GM18858 (cell line): ENCODE measurements around the gene RAB40B.

Experiments
- ATAC-seq: cut with Tn5 transposase; IDR thresholded peaks from one replicate; pipeline ENCODE4 v1.9.1; 2021; ENCODE audit not compliant: unreplicated experiment

The RAB40B gene

DNA sequence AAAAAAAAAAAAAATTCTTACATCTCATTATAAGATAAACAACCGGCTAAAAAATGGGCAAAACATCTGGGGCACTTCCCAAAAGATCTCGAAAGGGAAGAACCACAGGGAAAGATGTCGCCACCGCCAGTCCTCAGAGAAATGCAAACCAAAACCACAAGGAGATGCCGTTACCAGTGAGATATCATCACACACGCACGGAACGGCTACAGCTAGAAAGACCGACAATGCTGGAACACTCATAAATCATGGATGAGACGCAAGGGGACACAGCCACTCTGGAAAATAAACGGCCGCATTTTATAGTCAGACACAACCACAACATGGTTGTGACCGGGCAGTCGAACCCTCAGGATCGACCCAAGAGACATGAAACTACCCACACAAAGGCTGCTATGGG lies 74.8 kb downstream of the RAB40B start:
- no peak for ATAC-seq

DNA sequence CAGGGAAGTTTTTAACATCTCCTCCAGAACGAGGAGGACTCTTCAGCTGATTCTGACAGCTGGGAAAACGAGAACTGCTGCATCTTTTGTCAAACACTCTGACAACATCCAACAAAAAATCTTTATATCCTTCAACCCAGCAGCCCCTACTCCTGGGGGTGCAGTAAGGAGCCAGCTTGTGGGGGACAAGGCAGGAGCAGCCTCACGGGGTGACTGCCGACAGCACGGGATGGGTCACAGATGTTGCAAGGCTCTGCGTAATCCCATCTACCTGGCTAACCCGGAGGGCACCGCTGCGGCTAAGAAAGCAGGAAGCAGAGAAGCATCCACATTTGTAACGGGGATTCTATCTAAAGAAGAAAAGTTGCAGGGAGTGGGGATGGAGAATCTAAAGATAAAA lies 78.9 kb downstream of the RAB40B start:
- no peak for ATAC-seq

DNA sequence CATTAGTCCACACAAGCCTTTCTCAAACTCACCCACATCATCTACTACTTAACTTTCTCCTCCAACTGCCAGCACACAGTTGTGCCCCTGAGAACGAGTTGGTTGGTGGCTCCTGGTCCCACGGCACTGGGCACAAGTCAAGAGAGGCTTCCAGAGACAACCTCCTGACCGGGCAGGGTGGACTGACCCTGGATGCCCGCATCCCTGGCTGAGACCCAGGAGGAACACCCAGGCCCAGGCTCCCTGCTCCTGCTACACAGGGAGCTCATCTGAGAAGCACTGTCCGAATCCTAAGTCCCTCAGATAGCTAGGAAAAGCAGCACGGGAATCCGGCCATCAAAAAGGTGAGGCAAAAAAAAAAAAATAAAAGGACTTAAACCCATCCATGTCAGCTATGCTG lies 79.3 kb downstream of the RAB40B start:
- ATAC-seq, result no peak

DNA sequence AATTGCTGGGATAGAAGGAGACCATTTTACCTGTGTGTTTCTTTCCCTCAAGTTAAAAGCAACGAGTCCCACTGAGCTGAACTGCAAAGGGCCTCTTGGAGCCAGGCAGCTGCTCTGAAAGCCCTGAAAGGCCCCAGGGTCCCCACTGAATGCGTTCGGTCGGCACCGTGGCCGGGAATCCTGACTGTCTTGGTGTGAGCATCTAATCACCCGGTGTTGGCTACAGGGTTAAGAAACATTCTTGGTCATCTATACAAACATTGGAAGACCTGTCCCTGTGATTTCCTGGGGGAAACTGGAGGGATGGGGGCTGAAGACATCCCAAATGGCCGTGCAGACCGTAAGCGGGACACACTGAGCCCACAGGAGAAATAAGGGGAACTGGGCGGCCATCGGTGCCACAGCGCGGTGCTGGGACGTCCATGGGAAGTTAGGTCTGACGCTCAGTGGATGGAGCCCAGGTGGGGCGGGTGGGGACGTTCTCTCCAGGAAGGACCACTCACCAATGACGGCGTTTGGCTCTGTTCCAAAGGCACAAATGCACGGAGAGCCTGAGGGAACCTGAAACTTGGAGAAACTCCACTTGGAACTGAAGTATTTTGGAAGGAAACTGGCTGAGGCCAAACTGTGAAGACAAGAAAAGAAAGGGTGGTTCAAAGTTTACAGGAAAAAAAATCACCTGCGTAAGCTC lies 82.3 kb downstream of the RAB40B start:
- no peak for ATAC-seq

DNA sequence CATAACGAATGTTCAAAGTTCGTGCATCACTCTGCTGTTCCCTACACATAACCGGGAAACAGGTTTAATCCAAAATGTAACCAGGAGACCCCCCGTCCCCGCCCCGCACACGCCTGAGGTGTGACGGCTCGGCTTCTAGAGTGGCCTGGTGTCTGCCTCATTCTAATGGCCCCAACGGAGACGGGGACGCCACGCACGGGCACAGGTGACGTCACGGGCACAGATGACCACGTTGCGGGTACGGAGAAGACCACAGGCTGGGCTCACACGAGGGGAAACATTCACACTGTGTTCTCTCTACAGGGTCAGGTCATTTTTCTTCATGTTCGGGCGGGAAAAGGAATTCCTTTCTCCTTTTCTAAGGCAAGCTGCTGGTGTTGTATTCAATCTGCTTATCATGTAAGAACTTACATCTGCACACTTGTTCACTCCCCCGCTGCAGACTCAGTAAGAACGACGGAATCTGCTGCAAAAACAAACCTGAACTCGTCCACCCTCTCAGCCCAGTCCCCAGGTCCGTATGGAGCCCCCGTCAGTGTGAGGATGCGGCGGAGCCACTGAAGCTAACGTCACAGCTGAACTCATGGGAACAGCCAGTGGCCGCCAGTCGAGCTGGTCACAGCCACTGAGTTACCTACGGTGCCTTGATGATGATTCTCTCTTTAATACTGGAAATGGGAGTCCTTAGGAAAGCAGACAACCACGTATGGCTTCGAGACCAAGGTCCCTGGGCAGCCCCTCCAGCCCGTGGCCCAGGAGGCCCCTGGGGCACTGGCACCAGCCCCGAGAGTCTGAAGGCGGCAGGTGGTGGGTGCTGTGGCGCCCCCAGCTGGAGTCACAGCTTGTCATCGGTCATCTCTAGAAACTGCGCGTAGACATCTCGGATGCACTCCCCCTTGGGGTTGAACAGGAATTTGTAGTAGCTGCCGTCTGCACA lies 83.1 kb downstream of the RAB40B start:
- no peak for ATAC-seq

DNA sequence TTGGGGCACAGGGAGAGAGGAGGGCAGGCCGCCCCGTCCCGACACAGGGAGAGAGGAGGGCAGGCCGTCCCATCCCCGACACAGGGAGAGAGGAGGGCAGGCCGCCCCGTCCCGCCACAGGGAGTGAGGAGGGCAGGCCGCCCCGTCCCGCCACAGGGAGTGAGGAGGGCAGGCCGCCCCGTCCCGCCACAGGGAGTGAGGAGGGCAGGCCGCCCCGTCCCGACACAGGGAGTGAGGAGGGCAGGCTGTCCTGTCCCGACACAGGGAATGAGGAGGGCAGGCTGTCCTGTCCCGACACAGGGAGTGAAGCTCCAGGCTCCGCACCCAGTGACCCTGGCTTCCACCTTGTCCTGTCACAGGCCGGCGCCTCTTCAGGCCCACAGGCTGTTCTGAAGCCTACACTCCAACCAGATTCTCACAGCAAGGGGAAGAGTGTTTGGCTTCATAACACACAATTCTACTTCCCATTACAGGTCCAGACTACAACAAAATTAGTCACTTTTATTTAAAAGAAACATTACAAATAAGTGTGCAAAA lies 84.3 kb downstream of the RAB40B start:
- no peak for ATAC-seq

DNA sequence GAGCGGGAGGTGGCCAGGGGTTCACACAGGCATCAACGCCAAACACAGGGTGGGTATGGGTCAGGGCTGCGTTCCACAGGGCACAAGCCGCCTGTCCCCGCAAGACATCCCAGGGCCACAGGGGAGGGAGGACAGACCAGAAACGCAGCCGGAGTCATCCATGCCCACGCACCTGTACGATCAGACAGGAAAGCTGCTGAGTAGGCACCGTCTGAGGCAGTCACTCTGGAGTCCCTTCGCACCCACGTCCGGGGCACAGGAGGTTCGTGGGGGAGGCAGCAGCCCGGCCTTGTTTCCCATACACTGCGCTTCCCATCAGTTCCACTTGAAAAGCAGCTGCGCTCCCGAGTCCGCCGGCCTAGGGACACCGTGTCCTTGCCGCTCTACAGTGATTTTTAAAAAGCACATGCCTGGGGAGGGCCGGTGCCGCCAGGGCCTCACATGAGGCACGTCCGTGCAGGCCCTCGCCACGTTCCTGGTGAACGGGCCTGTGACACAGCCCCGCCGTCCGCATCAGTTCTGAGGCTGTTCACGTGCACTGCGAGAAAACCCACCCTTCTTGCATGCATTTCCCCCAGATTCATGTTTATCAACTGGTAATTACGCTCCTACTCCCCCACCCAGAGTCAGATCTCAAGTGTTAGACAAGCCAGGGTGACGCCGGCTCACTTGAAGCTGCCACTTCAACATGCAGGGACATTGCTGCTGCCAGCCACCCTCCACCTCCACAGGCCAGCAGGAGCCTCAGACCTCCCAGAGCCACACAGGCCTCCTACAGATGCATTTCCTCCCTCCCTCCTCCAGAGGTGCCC lies 85.0 kb downstream of the RAB40B start:
- no peak for ATAC-seq

DNA sequence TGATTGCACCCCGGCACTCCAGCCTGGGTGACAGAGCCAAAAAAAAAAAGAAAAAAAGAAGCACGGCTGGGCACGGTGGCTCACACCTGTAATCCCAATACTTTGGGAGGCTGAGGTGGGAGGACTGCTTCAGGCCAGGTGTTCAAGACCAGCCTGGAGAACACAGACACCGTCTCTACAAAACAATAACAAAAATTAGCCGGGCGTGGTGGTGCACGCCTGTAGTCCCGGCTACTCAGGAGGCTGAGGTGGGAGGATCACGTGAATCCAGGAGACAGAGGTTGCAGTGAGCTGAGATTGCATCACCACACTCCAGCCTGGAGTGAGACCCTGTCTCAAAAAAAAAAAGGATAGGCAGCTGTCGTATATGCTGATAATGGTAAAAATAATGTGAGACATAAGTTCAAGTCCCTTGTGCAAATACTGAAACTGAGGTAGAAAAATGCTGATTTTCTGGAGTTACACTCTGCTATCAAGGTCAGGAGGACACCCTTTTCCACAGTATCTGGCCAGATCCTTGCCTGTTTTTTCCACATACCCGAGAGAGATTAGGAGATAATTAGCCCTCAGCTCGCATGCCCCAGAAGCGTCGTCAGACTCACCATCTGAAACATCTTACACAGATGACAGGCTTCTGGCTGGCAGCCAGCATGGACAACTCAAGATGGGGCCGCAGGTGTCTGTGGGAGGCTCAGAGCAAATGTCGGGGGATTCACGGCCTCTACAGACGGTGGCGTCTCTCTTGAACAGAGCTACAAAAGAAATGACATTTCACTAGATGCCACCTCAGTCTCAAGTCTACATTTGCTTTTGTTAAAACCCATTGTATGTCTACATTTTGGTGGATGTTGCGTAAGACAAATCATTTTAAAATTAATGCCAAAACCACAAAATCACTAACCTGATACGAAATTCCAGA lies 87.1 kb downstream of the RAB40B start:
- ATAC-seq, result no peak

DNA sequence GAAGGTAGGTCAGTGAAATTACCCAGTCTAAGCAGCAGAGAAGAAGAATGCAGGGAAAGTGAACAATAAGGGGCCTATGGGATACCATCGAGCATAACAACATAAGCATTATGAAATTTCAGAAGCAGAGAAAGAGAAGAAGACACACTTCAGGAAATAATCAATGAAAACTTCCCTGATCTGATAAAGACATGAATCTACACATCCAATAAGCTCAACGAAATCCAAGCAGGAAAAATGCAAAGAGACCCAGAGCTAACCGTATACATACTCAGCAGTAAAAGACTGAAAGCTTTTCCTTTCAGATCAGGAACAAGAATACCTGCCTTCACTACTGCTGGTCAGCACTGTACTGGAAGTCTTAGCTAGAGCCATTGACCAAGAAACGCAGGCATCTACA lies 88.8 kb downstream of the RAB40B start:
- ATAC-seq, result no peak

DNA sequence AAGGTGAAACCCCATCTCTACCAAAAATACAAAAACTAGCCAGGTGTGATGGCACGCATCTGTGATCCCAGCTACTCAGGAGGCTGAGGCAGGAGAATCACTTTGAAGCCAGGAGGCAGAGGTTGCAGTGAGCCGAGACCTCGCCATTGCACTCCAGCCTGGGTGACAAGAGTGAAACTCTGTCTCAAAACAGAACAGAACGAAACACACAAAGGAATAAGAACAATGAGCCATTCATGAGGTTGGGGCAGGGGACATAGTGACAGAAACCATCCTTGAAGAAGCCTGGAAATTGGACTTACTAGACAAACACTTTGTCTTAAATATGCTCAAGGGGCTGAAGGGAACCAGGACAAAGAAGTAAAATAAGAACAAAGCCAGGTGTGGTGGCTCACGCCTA lies 89.7 kb downstream of the RAB40B start:
- ATAC-seq, result no peak

DNA sequence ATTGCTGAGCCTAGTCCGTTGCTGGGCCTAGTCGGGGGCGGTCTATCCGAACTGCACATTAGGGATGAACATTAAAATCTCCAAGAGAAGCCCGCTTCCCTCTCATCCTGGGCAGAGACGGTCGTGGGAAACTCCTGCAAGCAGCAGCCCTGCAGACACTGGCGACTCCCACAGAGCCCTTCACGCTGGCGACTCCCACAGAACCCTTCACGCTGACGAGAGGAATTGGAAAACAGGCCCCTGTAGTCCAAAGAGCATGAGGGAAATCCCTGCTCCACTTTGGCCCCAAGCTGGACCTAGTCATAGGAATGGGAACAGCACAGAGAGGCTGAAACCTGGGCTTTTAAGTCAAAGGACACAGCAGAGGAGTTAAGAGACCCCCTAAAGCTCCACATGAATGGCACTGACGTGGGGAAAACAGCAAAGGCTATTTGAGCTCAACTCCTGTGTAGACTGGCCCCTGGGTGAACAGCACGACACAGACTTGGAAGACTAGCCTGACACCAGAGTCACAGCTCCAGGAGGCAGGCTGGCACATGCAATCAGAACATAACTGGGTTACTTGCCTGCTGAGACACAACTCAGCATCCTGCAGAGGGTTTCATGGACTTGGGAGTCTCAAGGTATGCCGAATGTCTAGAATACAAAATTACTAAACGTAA lies 92.4 kb downstream of the RAB40B start:
- no peak for ATAC-seq
